ENCODE measurements around the gene CAD.

CAD gene

GRCh38 chr2:27202854-27203253 is 14.3 kb upstream of the CAD start:
- no peak overlapping the region for H2AFZ ChIP-seq (ENCODE audit: low read length)
- H3K27me3 ChIP-seq (ENCODE audit: insufficient read depth, low read length, poor library complexity, severe bottlenecking) = no peaks in the 10 kb centered on the region
- H3K9me3 ChIP-seq (ENCODE audit: insufficient read depth, low read depth, low read length) = no peaks in the 10 kb centered on the region
- peaks cover 55% of the 10 kb centered on the region; the same call in 1 of the 2 replicates for H3K36me3 ChIP-seq (ENCODE audit: insufficient read depth, low read length)
- no peaks in the 10 kb centered on the region for H3F3A ChIP-seq (ENCODE audit: low read depth)
- H3K4me2 ChIP-seq (ENCODE audit: low read depth, low read length, poor library complexity, severe bottlenecking) = no peak overlapping the region
- H3K9ac ChIP-seq (ENCODE audit: low read depth, low read length, poor library complexity, severe bottlenecking) = no peak overlapping the region
- H3K9me2 ChIP-seq (replicated peaks; ENCODE audit: low read depth, low read length) = no peaks in the 10 kb centered on the region
- TF ChIP-seq EZH2phosphoT487 (IDR thresholded peaks at IDR 0.05; ENCODE audit: borderline replicate concordance) (no peak), CTCF (conservative IDR thresholded peaks at IDR 0.05; ENCODE audit: low read length) (no peak)
- H3K79me2 ChIP-seq (ENCODE audit: insufficient read depth, low read length) = 0 out of 2 replicates have a peak, but pooled peaks cover 4% of the 10 kb centered on the region
- no peaks in the 10 kb centered on the region for H4K20me1 ChIP-seq (ENCODE audit: insufficient read depth, low read length, poor library complexity, severe bottlenecking)
- no peaks in the 10 kb centered on the region for H3K4me1 ChIP-seq (ENCODE audit: insufficient read depth, low read length, poor library complexity, severe bottlenecking)
- no peak overlapping the region for H3K4me3 ChIP-seq (ENCODE audit: low read length, poor library complexity, severe bottlenecking)

- H3K27me3 ChIP-seq (ENCODE audit: insufficient read depth, low read length, poor library complexity, severe bottlenecking) = no peaks in the 10 kb centered on the region
- no peaks in the 10 kb centered on the region for H3F3A ChIP-seq (ENCODE audit: low read depth)
- no peak overlapping the region for H3K4me2 ChIP-seq (ENCODE audit: low read depth, low read length, poor library complexity, severe bottlenecking)
- H2AFZ ChIP-seq (ENCODE audit: low read length) = no peak overlapping the region
- H3K36me3 ChIP-seq (ENCODE audit: insufficient read depth, low read length) = peaks cover 55% of the 10 kb centered on the region; the same call in 1 of the 2 replicates
- H3K9ac ChIP-seq (ENCODE audit: low read depth, low read length, poor library complexity, severe bottlenecking) = no peak overlapping the region
- H3K9me3 ChIP-seq (ENCODE audit: insufficient read depth, low read depth, low read length) = no peaks in the 10 kb centered on the region
- TF ChIP-seq EZH2phosphoT487 (IDR thresholded peaks at IDR 0.05; ENCODE audit: borderline replicate concordance) = no peak
- TF ChIP-seq CTCF (conservative IDR thresholded peaks at IDR 0.05; ENCODE audit: low read length) = no peak
- no peak overlapping the region for H3K4me3 ChIP-seq (ENCODE audit: low read length, poor library complexity, severe bottlenecking)
- no peaks in the 10 kb centered on the region for H3K4me1 ChIP-seq (ENCODE audit: insufficient read depth, low read length, poor library complexity, severe bottlenecking)
- H3K9me2 ChIP-seq (replicated peaks; ENCODE audit: low read depth, low read length) = no peaks in the 10 kb centered on the region
- H3K79me2 ChIP-seq (ENCODE audit: insufficient read depth, low read length) = peaks cover 4% of the 10 kb centered on the region; the same call in 1 of the 2 replicates
- H4K20me1 ChIP-seq (ENCODE audit: insufficient read depth, low read length, poor library complexity, severe bottlenecking) = no peaks in the 10 kb centered on the region
These were observed 13.4 kb upstream of the CAD start for GRCh38 chr2:27203741-27204140.

GRCh38 chr2:27204566-27204965 is 12.6 kb upstream of the CAD start:
- TF ChIP-seq EZH2phosphoT487 (IDR thresholded peaks at IDR 0.05; ENCODE audit: borderline replicate concordance) = no peak
- H3K9ac ChIP-seq (ENCODE audit: low read depth, low read length, poor library complexity, severe bottlenecking) = no peak overlapping the region
- H3K27me3 ChIP-seq (ENCODE audit: insufficient read depth, low read length, poor library complexity, severe bottlenecking) = no peaks in the 10 kb centered on the region
- H4K20me1 ChIP-seq (ENCODE audit: insufficient read depth, low read length, poor library complexity, severe bottlenecking) = no peaks in the 10 kb centered on the region
- H3F3A ChIP-seq (ENCODE audit: low read depth) = no peaks in the 10 kb centered on the region
- peaks cover 6% of the 10 kb centered on the region for H3K4me1 ChIP-seq (ENCODE audit: insufficient read depth, low read length, poor library complexity, severe bottlenecking)
- H3K4me2 ChIP-seq (ENCODE audit: low read depth, low read length, poor library complexity, severe bottlenecking) = no peak overlapping the region
- no peak overlapping the region for H3K4me3 ChIP-seq (ENCODE audit: low read length, poor library complexity, severe bottlenecking)
- no peaks in the 10 kb centered on the region for H3K9me3 ChIP-seq (ENCODE audit: insufficient read depth, low read depth, low read length)
- peaks cover 12% of the 10 kb centered on the region; the same call in 1 of the 2 replicates for H3K79me2 ChIP-seq (ENCODE audit: insufficient read depth, low read length)
- peaks cover 54% of the 10 kb centered on the region; the same call in 1 of the 2 replicates for H3K36me3 ChIP-seq (ENCODE audit: insufficient read depth, low read length)
- no peak overlapping the region for H2AFZ ChIP-seq (ENCODE audit: low read length)
- no peaks in the 10 kb centered on the region for H3K9me2 ChIP-seq (replicated peaks; ENCODE audit: low read depth, low read length)

- H3K36me3 ChIP-seq (ENCODE audit: insufficient read depth, low read length) = peaks cover 47% of the 10 kb centered on the region; the same call in 1 of the 2 replicates
- H3K9me3 ChIP-seq (ENCODE audit: insufficient read depth, low read depth, low read length) = no peaks in the 10 kb centered on the region
- TF ChIP-seq CTCF (conservative IDR thresholded peaks at IDR 0.05; ENCODE audit: low read length) = no peak
- no peak for TF ChIP-seq EZH2phosphoT487 (IDR thresholded peaks at IDR 0.05; ENCODE audit: borderline replicate concordance)
- no peak overlapping the region for H3K4me2 ChIP-seq (ENCODE audit: low read depth, low read length, poor library complexity, severe bottlenecking)
- H3K9ac ChIP-seq (ENCODE audit: low read depth, low read length, poor library complexity, severe bottlenecking) = no peak overlapping the region
- no peaks in the 10 kb centered on the region for H3K27me3 ChIP-seq (ENCODE audit: insufficient read depth, low read length, poor library complexity, severe bottlenecking)
- no peak overlapping the region for H3K4me3 ChIP-seq (ENCODE audit: low read length, poor library complexity, severe bottlenecking)
- H3K4me1 ChIP-seq (ENCODE audit: insufficient read depth, low read length, poor library complexity, severe bottlenecking) = peaks cover 12% of the 10 kb centered on the region
- no peaks in the 10 kb centered on the region for H4K20me1 ChIP-seq (ENCODE audit: insufficient read depth, low read length, poor library complexity, severe bottlenecking)
- no peaks in the 10 kb centered on the region for H3F3A ChIP-seq (ENCODE audit: low read depth)
- peaks cover 18% of the 10 kb centered on the region; the same call in 1 of the 2 replicates for H3K79me2 ChIP-seq (ENCODE audit: insufficient read depth, low read length)
- no peaks in the 10 kb centered on the region for H3K9me2 ChIP-seq (replicated peaks; ENCODE audit: low read depth, low read length)
- H2AFZ ChIP-seq (ENCODE audit: low read length) = no peak overlapping the region
These were observed 12.0 kb upstream of the CAD start for GRCh38 chr2:27205206-27205605.
